Measurements from ENCODE around the gene IL1RAPL1. TPM values are rescaled to one million over a fixed set of nuclear protein-coding genes. Genes with fewer than 3 reads are reported as not detected.

Gene IL1RAPL1
- total RNA-seq, 1 donor from 2014 or later: not detected

GRCh38 chrX:29269390-29269789, 682.1 kb downstream of the IL1RAPL1 start:
- DNase-seq (ENCODE audit: low read depth) (no peak), FAIRE-seq (no peak)
- H3K4me3 ChIP-seq (ENCODE audit: low read depth, low read length): no peak overlapping the region
- TF ChIP-seq CTCF (IDR thresholded peaks at IDR 0.05; ENCODE audit: insufficient read depth, low read length, severe bottlenecking): no peak
- no peaks in the 10 kb centered on the region for H3K27me3 ChIP-seq (ENCODE audit: control insufficient read depth, insufficient read depth, low read length)
- H3K36me3 ChIP-seq (ENCODE audit: control insufficient read depth, insufficient read depth, low read length): no peaks in the 10 kb centered on the region

- no peak overlapping the region for H3K4me3 ChIP-seq (ENCODE audit: low read depth, low read length)
- H3K36me3 ChIP-seq (ENCODE audit: control insufficient read depth, insufficient read depth, low read length): no peaks in the 10 kb centered on the region
- FAIRE-seq: no peak
- no peak for TF ChIP-seq CTCF (IDR thresholded peaks at IDR 0.05; ENCODE audit: insufficient read depth, low read length, severe bottlenecking)
- no peaks in the 10 kb centered on the region for H3K27me3 ChIP-seq (ENCODE audit: control insufficient read depth, insufficient read depth, low read length)
- DNase-seq (ENCODE audit: low read depth): no peak
These were observed 687.3 kb downstream of the IL1RAPL1 start for GRCh38 chrX:29274517-29274916.

- Histone ChIP-seq H3K36me3 (ENCODE audit: control insufficient read depth, insufficient read depth, low read length) (no peaks in the 10 kb centered on the region), H3K27me3 (ENCODE audit: control insufficient read depth, insufficient read depth, low read length) (no peaks in the 10 kb centered on the region), H3K4me3 (ENCODE audit: low read depth, low read length) (no peak overlapping the region)
- TF ChIP-seq CTCF (IDR thresholded peaks at IDR 0.05; ENCODE audit: insufficient read depth, low read length, severe bottlenecking): no peak
- FAIRE-seq (no peak), DNase-seq (ENCODE audit: low read depth) (no peak)
These were observed 688.7 kb downstream of the IL1RAPL1 start for GRCh38 chrX:29275928-29276327.

- FAIRE-seq (no peak), DNase-seq (ENCODE audit: low read depth) (no peak)
- H3K36me3 ChIP-seq (ENCODE audit: control insufficient read depth, insufficient read depth, low read length): no peaks in the 10 kb centered on the region
- no peak for TF ChIP-seq CTCF (IDR thresholded peaks at IDR 0.05; ENCODE audit: insufficient read depth, low read length, severe bottlenecking)
- no peaks in the 10 kb centered on the region for H3K27me3 ChIP-seq (ENCODE audit: control insufficient read depth, insufficient read depth, low read length)
- no peak overlapping the region for H3K4me3 ChIP-seq (ENCODE audit: low read depth, low read length)
These were observed 694.0 kb downstream of the IL1RAPL1 start for GRCh38 chrX:29281078-29281742.

- FAIRE-seq (no peak), DNase-seq (ENCODE audit: low read depth) (no peak)
- no peaks in the 10 kb centered on the region for H3K36me3 ChIP-seq (ENCODE audit: control insufficient read depth, insufficient read depth, low read length)
- H3K27me3 ChIP-seq (ENCODE audit: control insufficient read depth, insufficient read depth, low read length): no peaks in the 10 kb centered on the region
- no peak for TF ChIP-seq CTCF (IDR thresholded peaks at IDR 0.05; ENCODE audit: insufficient read depth, low read length, severe bottlenecking)
- H3K4me3 ChIP-seq (ENCODE audit: low read depth, low read length): no peak overlapping the region
These were observed 698.4 kb downstream of the IL1RAPL1 start for GRCh38 chrX:29285664-29286063.

All from bronchial epithelial cell (primary cell).